ENCODE data around the gene ADAM33.

The ADAM33 gene

DNA sequence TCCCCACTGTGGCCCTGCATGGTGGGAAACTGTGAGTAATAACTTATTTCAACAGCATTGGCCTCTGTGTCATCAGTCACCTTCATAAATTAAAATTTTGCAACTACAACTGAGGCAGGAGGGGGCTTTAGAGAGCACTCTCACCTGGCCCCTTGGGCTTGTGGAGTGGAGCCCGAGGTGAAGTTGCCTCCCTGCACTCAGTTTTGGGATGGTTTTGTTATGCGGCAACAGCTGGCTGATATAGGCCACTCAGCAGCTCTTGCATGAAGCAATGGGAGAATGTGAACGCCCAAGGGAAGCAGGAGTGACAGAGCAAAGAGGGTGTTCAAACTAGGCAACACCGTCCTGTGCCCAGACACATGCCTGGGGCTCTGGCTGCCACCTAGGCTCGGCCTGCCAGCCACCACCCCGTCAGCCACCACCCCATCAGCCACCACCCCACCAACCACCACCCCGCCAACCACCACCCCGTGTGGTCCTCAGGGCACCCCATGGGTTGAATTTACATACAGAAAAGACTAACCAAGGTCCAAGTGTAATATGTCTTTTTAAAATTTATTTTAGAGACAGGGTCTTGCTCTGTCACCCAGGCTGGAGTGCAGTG is 14.3 kb downstream of the ADAM33 start:
- no peak for DNase-seq

- DNase-seq = no peak
These were observed 18.0 kb downstream of the ADAM33 start for GRCh38 chr20:3663858-3664257.

- no peak for DNase-seq
These were observed 18.6 kb downstream of the ADAM33 start, which contains the start of gene GFRA4 for GRCh38 chr20:3663031-3663701. Gene GFRA4, minus strand, starts transcription at chr20:3663399. Its CDS starts 0 bp downstream, at chr20:3663399.

DNA sequence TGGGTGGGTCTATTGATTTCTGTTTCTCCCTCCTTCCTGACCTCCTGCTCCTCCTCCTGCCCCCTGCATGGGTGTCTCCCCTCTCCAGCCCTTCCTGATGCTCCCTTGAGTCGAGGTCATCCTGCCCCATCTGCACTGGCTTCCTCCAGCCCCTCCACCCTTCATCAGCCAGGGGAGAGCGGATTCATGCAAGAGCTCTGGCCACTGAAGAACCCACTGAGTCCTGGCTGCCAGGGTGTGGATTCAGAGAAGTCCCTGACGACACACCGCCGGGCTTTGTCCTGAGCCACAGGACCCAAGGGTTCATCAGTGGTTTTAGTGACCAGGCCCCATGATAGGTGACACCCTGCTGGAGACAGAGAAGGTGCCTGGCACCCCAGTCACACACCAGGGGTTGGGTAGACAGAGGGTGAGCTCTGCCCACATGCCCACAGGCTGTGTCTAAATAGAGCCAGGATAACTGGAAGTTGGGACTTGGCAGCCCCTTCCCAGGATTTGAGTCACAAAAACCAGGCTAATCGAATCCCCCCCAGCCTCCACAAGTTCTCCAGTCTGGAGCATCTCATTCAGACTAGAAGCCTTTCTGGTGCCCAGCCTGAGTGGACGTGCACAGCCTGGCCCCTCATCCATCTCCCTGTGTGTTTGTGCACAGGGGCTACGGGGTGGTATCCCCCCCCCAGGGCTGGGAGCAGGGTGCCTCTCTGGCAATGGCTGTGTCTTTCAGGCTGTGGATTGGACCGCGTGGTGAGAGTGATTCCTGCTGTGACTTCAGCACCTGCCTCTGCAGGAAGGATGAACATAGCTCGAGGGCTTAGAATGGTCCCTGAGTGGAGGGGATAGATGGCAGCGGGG is 19.8 kb downstream of the ADAM33 start:
- DNase-seq = no peak

DNA sequence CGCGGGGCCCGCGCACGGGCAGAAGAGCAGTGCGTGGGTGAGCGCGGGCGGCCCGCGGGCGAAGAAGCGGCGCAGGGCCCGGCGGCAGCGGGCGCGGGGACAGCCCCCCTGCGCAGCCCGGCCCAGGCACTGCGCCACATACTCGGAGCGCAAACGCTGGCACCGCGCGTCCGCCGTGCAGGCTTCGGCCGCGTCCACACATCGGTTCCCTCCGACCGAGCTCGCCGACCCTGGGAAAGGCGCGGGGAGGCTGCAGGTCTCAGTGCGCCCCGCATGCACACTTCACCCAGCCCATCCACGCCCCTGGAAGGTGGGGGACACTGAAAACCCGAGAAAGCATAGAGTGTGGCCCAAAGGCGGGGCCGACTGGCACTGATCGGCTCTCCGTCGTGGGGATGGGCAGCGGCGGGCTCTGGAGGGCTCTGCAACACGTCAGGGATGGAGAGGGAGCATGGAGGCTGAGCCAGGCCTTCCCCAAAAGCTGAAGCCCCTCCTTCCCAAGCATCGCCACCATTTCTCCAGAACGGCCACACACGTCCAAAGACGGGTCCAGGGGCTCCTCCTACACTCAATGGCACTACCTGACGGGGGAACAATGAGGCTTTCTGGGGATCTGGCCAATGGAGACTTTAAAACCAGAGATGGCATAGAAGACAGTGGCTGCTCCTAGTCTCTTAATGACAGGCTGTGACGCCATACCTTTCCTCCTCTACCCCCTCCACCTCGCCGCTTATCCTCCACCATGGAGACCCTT is 20.6 kb downstream of the ADAM33 start:
- DNase-seq = no peak

DNA sequence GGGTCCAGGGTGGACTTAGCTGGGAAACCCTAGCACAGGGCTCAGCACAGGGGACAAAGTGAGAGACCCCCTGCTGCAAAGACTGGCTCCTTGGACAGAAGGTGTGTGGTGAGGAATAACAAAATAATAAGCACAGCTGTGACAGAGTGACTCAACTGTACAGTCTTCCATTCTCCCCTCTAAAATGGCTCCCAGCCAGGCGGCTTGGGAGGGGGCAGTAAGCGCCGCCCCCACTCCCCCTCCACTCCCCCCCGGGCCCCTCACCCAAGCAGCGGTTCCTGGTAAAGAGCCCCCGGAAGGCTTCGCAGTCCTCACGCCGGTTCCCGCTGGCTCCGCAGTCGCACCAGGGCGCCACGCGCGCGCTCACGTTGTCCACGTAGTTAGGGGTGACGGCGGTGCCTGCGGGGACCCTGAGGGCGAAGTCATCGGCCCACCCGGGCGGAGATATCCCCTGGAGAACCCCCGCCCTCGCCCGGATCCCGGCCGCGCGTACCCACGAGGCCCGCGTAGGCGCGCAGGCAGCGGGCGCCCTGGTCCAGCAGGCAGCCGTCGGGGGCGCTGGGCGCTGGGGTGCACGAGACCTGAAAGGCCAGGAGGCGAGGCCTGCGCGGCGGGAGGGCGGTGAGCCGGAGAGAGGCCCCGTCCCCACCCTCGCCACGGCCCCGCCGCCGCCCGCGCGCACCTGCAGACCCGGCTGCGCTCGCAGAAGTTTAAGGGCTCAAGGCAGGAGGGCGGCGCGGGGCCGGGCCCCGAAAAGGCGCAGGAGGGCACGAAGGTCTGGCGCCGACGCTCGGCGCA is 21.3 kb downstream of the ADAM33 start:
- no peak for DNase-seq

DNA sequence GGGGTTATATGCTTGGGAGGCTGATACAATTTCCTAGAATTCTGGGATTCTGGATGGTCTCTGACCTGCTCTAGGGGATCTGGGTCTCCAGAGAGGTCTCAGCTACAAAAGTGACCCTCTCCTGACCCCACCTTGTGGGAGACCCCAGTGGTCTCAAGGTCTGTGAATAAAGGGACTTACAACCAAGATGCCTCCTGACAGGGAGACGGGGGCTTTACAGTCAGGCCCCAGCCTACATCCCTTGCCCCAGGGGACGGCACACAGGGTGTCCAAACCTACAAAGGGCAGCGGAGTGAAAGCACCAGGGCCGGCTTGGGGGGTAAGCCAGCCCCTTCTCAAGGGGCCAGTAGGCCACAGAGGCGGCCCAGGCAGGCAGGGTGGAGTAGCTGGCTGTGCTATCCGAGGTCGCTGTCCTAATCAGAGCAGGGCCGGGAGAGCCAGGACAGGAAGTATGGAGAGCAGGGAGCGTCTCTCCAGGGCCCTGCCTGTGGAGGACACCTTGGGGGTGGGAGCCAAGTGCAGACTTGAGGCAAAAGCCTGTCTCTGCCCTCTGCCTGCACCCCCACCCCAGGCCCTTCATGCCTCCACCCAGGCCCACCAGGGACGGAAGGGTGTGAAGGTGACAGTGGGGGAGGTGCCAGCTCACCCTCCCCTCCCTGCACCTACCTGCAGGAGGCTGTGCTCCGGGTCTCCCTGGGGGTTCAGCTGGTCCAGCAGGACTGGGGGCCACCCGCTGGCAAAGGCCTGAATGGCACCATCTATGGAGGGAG is 22.1 kb downstream of the ADAM33 start:
- no peak for DNase-seq

GRCh38 chr20:3658716-3659491 is 22.9 kb downstream of the ADAM33 start:
- no peak for DNase-seq

DNA sequence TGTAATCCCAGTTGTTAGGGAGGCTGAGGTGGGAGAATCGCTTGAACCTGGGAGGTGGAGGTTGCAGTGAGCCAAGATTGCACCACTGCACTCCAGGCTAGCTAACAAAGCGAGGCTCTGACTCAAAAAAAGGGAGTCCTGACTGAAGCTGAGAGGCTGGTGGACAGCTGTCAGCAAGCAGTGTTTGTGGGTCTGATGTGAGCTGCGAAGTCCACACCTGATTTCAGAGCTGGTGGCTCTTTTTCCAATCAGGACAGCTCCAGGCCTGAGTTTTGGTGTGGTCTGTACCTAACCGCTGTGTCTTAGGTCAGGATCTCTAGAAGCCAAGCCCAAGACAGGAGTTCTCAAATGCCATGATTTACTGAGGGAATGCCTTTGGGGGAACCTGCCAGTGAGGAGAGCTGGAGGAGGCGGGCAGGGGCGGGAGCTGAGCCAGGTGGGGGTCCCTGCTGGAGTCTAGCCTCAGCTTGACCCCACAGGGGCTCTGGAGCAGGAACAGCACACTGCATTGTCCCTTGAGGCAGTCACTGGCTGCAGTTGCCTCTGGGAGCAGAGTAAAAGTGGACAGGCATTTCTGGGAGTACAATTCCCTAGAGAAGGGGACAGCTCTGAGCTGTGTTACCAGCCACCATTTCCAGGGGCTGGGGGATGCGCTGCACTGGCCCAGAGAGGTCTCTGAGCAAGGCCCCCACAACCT is 23.6 kb downstream of the ADAM33 start:
- DNase-seq = no peak

DNA sequence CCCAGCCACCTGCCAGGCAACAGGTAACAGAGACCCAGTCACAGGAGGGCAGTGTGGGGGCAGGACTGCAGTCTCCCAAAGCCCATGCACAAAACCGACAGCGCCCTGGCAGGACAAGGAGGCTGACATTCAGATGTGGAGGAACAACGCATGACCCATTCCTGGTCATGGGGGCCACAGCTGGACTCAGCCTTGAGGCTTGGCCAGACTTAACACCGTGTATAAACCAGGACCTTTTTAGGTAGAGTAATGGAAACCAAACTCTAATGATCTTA is 26.7 kb downstream of the ADAM33 start:
- DNase-seq = no peak

DNA sequence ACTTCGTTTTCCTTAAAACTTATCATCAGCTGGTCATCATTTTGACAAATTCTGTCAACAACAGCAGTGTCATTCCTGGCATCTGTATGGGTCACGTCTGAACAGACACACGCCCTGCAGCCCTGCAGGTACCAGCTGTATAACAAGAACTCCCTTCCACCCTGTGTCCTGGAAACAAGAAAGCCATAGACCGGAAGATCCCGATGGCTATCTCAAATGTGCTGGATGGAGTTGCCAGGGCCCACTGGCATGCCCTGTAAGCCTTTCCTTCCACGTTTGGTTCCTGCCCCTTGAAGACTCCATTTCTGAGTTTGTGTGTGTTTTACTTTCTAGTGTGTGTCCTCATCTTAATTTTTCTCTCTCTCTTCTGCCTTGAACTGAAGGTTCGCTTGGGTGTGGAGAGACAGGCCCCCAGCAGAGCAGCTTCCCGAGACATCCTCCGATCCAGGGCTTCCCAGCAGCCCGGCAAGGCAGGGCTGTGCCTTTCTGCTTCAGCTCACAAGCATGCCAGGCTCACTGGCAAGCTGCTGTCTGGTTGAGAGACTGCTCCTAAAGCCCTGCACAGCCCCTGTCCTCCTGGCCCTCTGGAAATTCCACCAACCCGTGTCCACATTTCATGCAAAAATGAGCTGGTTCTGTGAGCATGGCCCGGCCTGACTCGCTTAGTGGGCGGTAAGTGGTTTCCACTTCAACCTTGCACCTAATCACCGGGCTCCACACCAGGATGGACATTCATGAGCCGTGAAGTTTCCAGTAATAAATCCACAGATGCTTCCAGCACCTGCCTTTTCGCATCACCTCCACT is 27.3 kb downstream of the ADAM33 start:
- no peak for DNase-seq

- DNase-seq = no peak
These were observed 27.9 kb downstream of the ADAM33 start for GRCh38 chr20:3653921-3654320.

DNA sequence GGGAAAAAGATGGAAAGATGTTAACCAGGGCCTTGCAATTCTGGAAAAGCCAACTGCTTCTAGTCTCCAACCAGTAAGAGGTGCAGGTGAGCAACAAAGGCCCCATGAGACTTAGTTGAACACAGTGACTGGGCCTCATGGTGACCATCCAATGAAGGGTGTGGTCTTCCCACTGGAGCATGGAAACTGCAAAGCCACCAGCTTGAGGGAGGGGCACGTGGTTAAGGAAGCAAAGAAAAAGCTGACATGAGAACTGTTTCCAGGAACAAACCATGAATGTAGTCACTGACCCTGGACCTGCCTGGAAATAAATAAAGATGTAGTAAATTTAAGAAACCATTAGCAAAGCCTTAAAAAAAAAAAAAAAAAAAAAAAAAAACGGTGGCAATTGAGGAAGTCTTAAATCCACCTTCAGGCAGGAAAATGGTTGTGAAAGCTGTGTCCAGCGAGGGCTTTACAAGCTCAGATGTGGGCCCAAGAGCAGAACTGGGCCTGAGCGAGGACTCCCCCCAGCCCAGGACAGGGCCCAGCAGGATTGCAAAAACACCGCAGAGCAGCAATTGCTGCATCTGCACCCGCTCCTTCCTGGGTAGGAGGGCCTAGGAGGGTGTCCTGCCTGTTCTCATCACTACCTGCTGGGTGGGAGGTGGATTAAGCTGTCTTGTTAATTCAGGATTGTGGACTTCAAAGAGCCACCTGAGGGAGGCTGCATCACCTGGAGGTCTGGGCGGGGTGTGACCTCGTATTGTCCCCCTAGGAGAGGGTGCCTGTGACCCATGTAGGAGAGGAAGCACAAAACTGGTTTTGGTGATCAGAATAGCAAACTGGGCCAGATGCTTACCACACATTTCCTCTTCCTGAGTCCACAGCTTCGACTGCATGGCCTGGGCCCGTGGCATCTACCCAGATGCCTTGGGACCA is 28.9 kb downstream of the ADAM33 start:
- DNase-seq = no peak

- DNase-seq = no peak
These were observed 29.6 kb downstream of the ADAM33 start for GRCh38 chr20:3652221-3652620.

- DNase-seq = no peak
These were observed 30.4 kb downstream of the ADAM33 start for GRCh38 chr20:3651204-3651962.

DNA sequence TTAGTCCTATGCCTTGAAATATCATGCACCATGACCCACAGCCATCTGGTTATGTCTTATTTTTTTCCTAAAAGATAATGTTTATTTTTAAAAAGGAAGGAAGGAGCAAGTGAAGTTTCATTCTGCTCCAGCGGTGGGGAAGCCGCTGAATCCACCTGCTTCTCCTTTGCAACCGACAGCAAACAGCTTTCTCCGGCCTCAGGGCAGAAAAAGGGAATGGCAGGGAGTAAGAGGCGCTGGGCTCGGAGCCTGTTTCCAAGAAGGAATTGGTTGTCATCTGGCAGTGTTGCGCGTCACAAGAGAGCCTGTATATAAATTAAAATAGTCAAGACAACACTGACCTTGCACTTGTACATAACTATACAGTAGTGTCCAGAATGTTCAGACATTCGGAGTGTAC is 32.9 kb downstream of the ADAM33 start:
- no peak for DNase-seq

DNA sequence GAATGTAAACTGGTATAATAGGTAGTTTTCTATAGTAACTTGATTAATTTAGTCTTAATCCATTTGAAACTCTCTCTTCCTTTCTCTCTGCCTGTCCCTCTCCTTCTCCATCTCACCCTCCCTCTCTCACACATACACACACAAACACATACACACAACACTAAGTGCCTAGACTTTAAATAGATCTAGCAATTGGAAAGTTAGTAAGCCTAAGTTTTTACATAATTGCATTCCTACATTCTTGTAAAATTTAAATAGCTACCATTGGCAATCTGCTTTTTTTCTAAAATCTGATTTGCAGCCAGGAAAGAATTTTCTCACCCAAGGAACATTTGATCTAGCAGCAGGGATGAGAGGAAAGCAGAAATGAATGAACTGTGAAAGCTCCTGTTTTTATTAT is 34.3 kb downstream of the ADAM33 start:
- DNase-seq = no peak

All from fibroblast of skin of back (primary cell).